NCI-H2171 (cell line): ENCODE data around the gene TEKTIP1.
"Not testable (repeated sequence)": the region's sequence is repeated elsewhere in the genome, so short reads cannot be mapped to it uniquely, and the experiment has no call there.

Experiments
- DNase-seq: peaks from one replicate; lab custom pipeline; 2025; lab: John Stamatoyannopoulos, UW

TEKTIP1 gene

GRCh38 chr19:3507371-3508120, 31.4 kb upstream of the TEKTIP1 start:
- DNase-seq, result no peak

- DNase-seq, result not testable (repeated sequence)
These were observed 30.8 kb upstream of the TEKTIP1 start for GRCh38 chr19:3508121-3508661.

- no peak for DNase-seq
These were observed 30.0 kb upstream of the TEKTIP1 start for GRCh38 chr19:3508771-3509535.

- DNase-seq, result no peak
These were observed 29.4 kb upstream of the TEKTIP1 start for GRCh38 chr19:3509566-3509989.

DNA sequence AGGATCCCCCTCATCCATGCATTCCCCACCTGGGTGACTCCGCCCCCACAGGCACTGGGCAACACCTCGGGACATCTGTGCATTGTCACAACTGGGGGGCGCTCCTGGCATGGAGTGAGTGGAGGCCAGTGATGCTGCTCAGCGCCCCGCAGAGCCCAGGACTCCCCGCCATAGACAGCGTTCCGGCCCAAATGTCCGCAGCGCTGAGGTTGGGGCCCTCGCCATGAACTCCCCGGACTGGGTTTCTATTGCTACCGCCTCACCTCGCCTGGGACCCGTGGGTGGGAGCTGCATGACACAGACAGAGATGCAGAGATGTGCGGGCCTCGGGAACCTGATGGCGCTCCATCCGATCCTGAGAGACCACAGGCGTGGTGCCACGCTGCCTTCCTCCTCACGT, 28.2 kb upstream of the TEKTIP1 start:
- DNase-seq, result no peak

DNA sequence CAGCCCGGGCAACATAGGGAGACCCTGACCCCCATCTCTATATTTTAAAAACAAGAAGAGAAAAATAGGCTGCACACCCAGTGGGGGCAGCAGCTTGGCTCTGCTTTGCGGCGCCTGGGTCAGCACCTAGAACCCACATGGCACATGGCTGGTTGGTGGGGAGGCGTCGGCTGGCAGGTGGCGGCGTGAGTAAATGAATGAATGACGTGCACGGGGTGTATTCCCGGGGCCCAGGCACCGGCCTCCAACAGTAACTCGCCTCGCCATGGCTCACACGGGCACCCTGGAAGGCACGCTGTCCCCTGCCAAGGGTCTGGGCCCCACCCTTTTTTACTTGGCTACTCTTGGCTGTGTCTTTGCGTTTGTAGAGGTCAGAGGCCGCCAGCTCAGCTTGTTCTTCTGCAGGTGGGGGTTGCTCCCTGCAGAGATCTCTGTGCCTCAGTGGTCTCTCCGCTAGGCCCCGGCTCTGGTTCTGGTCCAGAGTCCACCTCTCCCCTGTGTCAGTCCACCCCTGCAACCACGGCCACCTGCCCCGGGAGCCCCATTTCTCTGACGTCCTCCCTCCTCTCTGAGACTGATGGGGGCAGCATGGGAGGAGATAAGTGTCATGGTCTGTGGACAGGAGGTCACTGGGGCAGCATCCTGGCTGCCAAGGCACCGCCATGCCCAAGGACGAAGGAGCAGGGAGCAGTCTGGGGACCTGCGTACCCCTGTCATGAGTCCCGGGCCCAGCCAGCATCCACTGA, 27.3 kb upstream of the TEKTIP1 start:
- no peak for DNase-seq

DNA sequence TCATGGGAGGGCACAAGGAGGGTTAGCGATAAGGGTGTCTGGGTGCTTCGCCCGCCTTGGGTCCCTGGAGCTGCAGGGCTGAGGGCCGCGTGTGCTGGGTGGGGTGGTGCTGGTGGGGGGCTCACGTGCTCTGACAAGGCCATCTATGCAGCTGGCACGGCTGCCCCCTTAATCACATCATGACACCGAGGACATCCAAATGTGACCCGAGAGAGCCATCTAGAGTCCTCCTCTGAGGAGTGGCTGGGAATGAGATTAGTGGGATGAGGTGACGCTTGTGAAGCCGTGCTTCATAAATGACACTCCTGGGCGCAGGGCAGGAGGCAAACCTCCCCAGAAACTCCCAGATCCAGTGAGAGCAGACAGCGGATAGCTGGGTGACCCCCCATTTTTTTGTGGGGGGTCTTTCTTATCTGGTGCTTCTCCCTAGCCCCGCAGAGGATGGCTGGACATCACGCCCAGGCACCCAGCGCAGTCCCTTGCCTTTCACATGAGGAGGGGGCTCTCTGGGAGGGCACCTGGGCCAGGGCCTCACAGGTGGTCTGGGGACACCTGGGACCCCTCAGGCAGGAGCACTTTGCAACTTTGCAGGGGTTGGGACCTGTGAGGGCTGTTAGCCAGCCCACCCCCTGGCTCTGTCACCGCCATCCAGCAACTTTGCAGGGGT, 26.3 kb upstream of the TEKTIP1 start:
- DNase-seq, result no peak

DNA sequence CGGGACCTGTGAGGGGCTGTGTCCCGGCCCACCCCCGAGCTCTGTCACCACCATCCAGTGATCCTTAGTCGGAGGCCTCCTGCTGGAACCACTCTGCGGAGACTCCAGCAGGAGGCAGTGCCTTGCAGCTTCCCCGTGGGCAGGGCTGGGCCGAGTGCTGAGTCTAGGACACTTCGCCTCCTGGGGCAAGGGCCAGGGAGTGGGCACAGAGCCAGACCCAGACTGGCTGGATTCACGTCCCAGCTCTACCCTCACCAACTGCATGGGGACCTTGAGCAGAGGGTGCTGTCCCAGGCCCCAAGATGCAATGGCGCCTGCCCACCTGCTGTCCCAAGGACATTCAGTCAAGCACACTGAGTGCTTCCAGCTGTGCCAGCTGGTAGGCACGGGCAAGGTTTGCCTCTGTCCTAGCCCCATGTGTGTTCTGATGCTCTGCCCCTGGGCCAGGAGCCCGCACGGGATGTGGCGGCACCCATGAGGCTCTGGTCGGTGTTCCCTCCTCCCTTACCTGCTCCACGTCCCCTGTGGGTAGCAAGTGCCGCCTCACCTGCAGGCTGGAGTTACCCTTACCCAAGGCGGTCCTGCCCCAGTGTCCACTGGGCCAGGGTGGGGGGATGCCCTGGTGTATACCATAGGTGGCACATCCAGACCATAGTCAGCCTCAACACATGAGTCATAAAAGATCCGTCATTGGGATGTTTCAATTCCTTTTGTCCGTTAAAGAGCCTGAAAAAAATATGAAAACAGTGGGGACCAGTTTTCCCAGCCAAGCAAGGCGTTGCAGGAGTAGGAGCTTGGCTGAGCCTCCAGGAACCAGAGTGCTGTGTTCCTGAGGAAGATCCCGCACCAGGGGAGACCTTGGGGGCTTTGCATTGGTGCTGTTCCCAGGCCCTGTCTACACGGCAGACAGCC, 25.5 kb upstream of the TEKTIP1 start:
- DNase-seq, result no peak

GRCh38 chr19:3514930-3515329, 24.0 kb upstream of the TEKTIP1 start:
- no peak for DNase-seq

DNA sequence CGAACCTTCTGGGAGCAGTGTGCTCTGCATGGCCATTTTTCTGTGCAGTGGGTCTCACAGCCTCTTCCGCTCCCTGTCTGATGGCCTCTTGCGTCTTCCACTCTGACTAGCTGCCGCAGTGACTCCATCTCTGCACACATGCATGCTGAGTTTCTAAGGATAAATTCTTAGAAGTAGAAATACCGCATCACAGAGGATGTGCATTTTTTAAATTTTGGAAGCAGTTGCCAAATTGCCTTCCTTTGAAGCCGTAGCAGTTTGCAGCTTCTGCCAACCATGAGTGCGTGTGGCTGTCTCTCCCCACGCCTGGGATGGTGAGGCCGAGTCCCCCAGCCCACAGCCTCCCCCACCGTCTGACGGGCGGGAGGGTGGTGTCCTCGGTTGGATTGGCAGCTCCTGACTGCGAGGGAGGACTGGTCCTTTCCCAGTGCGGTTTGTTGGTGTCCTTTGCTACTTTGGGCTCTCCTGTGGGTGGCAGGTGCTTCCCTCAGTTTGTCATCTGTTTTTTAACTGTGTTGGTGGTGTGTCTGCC, 23.0 kb upstream of the TEKTIP1 start:
- no peak for DNase-seq

DNA sequence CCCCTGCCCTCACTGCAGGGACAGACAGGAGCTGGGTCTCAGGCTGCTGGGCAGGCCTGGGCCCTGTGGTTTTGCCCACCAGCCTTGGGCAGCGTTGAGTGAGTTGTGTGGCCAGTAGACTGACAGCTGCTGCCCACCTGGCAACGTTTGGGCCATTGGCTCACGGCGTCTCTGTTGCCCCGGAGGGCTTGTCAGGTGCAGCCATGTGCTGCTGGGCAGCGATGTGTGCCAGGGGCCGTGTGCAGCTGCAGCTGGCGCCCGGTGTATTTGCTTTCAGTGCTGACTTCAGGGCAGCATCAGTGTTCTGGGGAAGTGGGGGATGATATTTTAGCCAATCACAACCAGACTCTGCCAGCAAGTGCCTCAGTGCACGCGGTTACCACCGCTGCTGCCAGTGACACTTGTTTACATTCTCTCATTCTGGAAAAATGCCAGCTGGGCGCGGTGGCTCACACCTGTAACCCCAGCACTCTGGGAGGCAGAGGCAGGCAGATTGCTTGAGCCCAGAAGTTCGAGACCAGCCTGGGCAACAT, 22.2 kb upstream of the TEKTIP1 start:
- DNase-seq, result peak; percentile 65

DNA sequence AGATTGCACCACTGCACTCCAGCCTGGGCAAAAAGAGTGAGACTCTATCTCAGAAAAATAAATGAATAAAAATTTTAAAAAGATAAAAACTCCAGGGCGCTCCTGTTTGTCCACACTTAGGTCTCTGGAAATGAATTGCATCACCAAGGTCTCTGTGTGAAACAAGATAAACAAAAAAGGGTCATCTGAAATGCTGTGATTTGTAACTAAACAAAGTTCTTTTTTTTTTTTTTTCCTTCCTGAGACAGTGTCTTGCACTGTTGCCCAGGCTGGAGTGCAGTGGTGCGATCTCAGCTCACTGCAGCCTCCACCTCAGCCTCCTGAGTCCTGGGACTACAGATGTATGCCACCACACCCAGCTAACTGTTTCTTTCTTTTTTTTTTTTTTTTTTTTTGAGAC, 21.3 kb upstream of the TEKTIP1 start:
- no peak for DNase-seq

- DNase-seq, result no peak
These were observed 20.7 kb upstream of the TEKTIP1 start for GRCh38 chr19:3518255-3518654.

- no peak for DNase-seq
These were observed 20.3 kb upstream of the TEKTIP1 start for GRCh38 chr19:3518659-3519058.

- DNase-seq, result no peak
These were observed 19.8 kb upstream of the TEKTIP1 start for GRCh38 chr19:3519126-3519525.

GRCh38 chr19:3520166-3521103, 18.5 kb upstream of the TEKTIP1 start:
- DNase-seq, result no peak

GRCh38 chr19:3521104-3521445, 17.9 kb upstream of the TEKTIP1 start:
- no peak for DNase-seq

- no peak for DNase-seq
These were observed 16.3 kb upstream of the TEKTIP1 start for GRCh38 chr19:3522421-3523360.
